NCI-H345 treated with DMSO at 0.1 percent for 48 hours (cell line): ENCODE data around the gene ANKRD10.

Experiments
- DNase-seq: peaks from one replicate; lab custom pipeline; 2025; ENCODE audit not compliant: unreplicated experiment; lab: John Stamatoyannopoulos, UW

Gene ANKRD10

DNA sequence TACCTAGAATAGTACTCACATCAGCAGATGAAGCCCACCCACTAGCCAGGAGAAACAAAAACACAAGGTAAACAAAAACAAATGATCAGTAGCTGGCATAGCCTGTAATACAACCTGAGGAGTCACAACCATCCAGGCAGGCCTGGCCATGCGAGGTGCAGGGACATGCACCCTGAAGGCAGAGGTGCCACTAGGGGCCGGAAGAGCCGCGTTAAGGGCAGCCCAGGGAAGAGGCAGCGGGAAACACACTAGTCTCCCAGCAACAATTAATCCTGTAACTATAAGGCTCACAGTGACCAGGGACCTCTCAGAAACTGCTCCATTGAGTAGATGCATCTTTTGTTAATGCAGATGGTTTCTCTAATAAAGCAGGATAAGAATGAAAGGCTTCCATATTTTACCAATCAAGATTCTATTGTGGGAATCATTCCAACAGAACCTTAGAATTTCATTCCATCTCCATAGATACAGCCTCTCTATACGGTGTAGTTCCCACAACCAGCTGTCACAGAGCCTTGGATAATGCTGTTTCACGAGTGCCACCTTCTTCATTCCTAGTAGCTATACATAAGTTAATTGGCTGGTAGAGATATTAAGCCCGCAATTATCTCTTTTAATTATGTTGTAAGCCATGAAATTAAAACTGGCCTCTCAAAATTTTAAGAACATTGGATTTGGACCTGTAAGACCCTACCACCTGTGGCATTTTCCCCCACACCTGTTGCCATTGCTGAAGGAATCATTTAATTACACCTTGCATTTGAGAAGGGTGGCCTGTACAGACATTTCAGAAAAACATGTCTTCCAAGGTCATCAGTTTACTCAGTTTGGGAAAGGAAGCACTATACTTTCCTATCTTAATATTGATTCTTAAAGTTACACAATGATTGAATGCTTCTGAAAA, 28.7 kb downstream of the ANKRD10 start:
- DNase-seq: no peak

GRCh38 chr13:110885516-110885915, 29.4 kb downstream of the ANKRD10 start:
- DNase-seq: no peak

DNA sequence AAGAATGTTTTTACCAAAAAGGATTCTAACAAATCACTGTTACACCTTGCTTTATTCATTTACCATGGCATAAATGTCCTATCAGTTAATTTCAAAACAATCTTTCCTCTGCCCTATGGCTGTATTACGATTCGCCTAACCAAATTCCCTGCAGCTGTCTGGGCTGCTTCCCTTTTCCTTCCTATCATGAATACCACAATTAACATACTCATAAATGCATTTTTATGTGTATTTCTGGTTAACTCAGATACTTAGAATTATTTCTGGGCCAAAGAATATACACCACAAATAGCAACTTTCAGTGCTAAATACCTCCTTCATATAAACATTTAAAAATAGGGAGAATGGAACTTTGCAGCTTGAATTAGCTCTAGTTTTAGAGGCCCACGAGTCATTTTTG, 30.4 kb downstream of the ANKRD10 start:
- DNase-seq: no peak

DNA sequence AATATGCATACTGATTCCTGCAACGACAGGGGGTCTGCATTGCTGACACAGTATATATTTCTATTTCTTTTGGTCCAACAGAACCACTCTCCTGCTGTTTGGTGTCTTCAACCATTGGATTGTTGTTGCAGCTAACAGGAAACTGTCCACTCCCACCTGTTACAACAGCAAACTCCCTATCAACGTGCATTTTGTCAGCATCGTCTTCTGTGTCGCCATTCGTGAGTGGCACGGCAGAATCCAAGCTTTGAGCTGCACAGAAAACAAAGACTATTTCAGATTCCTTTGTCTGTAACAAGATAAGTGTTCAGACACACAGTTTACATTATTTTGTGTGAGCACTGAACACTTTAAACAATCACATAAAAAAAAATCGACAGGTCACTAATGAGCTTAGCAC, 31.3 kb downstream of the ANKRD10 start:
- DNase-seq: no peak

DNA sequence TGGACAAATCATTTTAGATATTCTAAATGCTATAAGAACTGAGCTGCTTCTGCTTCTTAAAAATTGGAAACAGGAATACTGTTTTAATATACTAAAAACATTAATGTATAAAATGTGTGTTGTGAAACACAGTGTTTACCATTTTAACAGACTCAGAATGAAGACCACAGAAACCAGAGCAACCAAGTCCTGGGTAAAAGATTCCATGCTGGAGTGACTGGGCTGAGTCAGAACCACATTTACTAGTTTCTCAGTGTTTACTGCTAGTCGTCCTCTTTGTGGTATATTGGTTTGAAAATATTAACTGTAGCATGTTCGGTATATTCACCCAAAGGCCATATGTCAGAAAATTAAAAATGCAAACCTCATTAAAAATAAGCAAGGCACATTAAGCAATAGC, 31.9 kb downstream of the ANKRD10 start:
- no peak for DNase-seq

- DNase-seq: no peak
These were observed 32.8 kb downstream of the ANKRD10 start for GRCh38 chr13:110881839-110882627.

- DNase-seq: no peak
These were observed 34.2 kb downstream of the ANKRD10 start for GRCh38 chr13:110880627-110881026.

- DNase-seq: no peak
These were observed 35.4 kb downstream of the ANKRD10 start for GRCh38 chr13:110879482-110879881.

GRCh38 chr13:110877737-110878258, 37.1 kb downstream of the ANKRD10 start:
- no peak for DNase-seq

- DNase-seq: no peak
These were observed 38.3 kb downstream of the ANKRD10 start for GRCh38 chr13:110876609-110877008.

GRCh38 chr13:110875241-110875640, 39.6 kb downstream of the ANKRD10 start:
- DNase-seq: no peak

- DNase-seq: peak; percentile 15
These were observed 40.3 kb downstream of the ANKRD10 start for GRCh38 chr13:110874508-110874960.

DNA sequence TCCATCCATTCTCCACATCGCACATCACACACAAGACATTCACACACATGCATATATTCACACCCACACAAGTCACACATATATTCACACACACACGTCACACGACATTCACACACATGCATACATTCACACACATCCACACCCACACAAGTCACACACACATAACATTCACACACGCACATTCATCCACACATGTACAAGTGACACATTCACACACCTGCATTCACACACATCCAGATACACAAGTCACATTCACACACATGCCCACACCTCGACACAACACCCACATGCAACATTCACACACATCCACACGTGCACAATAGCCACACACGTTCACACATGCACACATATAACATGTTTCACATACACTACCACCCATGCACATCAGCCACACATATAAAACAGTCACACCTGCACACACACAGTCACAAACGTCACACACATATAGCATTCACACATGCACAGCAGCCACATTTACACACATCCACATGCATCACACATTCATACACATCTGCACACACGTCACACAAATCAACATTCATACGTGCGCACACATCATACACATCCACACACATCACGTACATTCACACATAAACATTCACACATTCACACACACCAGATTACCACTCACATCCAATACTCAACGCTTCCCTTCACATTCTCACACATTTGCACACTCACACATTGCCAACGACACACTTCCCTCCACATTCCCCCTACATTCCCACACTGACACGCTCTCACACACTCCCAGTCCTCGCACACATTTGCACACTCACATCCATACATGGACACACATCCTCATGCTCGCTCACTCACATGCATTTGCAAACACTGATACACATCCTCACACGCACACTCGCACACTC, 41.0 kb downstream of the ANKRD10 start:
- DNase-seq: no peak

GRCh38 chr13:110872768-110873638, 41.9 kb downstream of the ANKRD10 start:
- DNase-seq: no peak

GRCh38 chr13:110872034-110872767, 42.7 kb downstream of the ANKRD10 start:
- no peak for DNase-seq

- DNase-seq: no peak
These were observed 44.8 kb downstream of the ANKRD10 start for GRCh38 chr13:110869805-110870706.

DNA sequence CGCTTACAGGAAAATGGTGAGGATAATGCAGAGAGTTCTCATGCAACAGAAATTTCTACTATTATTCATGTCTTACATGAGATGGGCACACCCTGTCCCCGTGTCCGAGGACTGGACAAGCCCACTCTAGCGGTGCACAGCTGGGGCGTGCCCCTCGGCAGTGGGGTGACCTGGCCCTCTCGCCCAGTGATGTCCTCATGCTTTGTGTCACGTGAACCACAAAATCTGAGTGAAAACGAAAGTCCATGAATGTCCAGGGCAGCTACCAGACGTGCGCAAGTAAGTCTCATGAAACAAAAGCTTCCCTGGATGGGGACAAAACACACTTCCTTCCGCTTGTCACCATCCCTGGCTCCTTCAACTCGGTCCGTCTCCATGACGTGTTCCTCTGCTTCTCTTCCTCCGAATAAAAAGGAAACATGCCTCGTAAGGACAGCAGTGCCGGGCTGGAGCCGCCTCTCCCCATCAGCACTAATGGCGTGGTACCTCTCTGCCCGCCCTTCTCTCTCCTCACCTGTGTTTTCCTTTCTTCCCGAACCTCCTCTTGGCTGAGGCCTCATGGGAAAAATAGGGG, 45.6 kb downstream of the ANKRD10 start:
- no peak for DNase-seq

DNA sequence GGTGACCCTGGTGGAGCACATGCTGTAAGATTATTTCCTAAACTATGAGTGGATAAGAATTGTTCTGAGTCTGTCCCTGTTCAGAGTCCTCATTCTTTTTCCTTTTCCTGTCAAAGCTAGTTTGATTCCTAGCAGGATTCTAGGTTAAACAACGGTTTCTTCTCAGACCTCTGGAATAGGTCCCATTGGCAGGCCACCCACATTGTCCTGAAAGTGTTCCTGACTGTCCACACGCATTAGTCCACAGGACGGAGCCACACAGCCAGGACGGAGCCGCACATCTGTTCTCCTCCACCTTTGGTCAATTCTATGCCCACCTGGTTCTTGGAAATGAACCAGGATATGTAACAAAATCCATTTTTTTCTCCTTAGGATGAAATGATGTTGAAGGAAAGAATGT, 46.1 kb downstream of the ANKRD10 start:
- no peak for DNase-seq
